Loucy (cell line): ENCODE data around the gene MICA.
"Not testable (repeated sequence)": the region's sequence is repeated elsewhere in the genome, so short reads cannot be mapped to it uniquely, and the experiment has no call there.

Source experiments
- H2AFZ ChIP-seq: fragments of 200-600 bp; sonication (generic); 2 replicates; pipeline ENCODE4 v1.6.0; 2016; ENCODE audit warnings: antibody characterized with exemption, mild to moderate bottlenecking, low read length, moderate library complexity
- H3F3A ChIP-seq: fragments of 200-600 bp; 2 replicates; pipeline ENCODE4 v1.6.0; 2016; ENCODE audit warnings: antibody characterized with exemption, low read depth, mild to moderate bottlenecking
- H3K27me3 ChIP-seq: fragments of 200-600 bp; sonication (generic); 2 replicates; pipeline ENCODE4 v1.6.1; 2014; ENCODE audit warnings: low read length, mild to moderate bottlenecking; ENCODE audit not compliant: insufficient read depth, poor library complexity, severe bottlenecking
- H3K36me3 ChIP-seq: fragments of 200-600 bp; sonication (generic); 2 replicates; pipeline ENCODE4 v1.6.1; 2016; ENCODE audit warnings: low read length; ENCODE audit not compliant: insufficient read depth
- H3K4me1 ChIP-seq: fragments of 200-600 bp; sonication (generic); 2 replicates; pipeline ENCODE4 v1.5.1; 2014; ENCODE audit warnings: low read length, mild to moderate bottlenecking; ENCODE audit not compliant: insufficient read depth, poor library complexity, severe bottlenecking
- H3K4me2 ChIP-seq: fragments of 200-600 bp; sonication (generic); 2 replicates; pipeline ENCODE4 v1.6.0; 2014; ENCODE audit warnings: antibody characterized with exemption, low read length, low read depth, mild to moderate bottlenecking; ENCODE audit not compliant: poor library complexity, severe bottlenecking
- H3K4me3 ChIP-seq: fragments of 200-600 bp; sonication (generic); 2 replicates; pipeline ENCODE4 v1.5.1; 2014; ENCODE audit warnings: low read length, mild to moderate bottlenecking, mixed read lengths; ENCODE audit not compliant: poor library complexity, severe bottlenecking
- H3K79me2 ChIP-seq: fragments of 200-600 bp; sonication (generic); 2 replicates; pipeline ENCODE4 v1.6.1; 2014; ENCODE audit warnings: low read length; ENCODE audit not compliant: insufficient read depth
- H3K9ac ChIP-seq: fragments of 200-600 bp; sonication (generic); 2 replicates; pipeline ENCODE4 v1.6.0; 2014; ENCODE audit warnings: mild to moderate bottlenecking, low read depth, low read length, moderate library complexity; ENCODE audit not compliant: poor library complexity, severe bottlenecking
- H3K9me2 ChIP-seq: fragments of 200-600 bp; sonication (generic); replicated peaks from 2 replicates; pipeline ENCODE4 v1.6.1; 2016; ENCODE audit warnings: low read depth, low read length, mixed read lengths
- H3K9me3 ChIP-seq: fragments of 200-600 bp; sonication (generic); 2 replicates; pipeline ENCODE4 v1.6.1; 2014; ENCODE audit warnings: mild to moderate bottlenecking, antibody characterized with exemption, low read length, low read depth; ENCODE audit not compliant: insufficient read depth
- H4K20me1 ChIP-seq: fragments of 200-600 bp; sonication (generic); 2 replicates; pipeline ENCODE4 v1.6.0; 2014; ENCODE audit warnings: antibody characterized with exemption, low read length, mild to moderate bottlenecking; ENCODE audit not compliant: insufficient read depth, poor library complexity, severe bottlenecking
- EZH2phosphoT487 ChIP-seq: fragments of 200-600 bp; IDR thresholded peaks from 2 replicates; pipeline ENCODE4 v1.6.1; 2018; ENCODE audit warnings: antibody characterized with exemption, mild to moderate bottlenecking, moderate library complexity, borderline replicate concordance
- TF ChIP-seq, protein P1 (sequence below): fragments of 200-600 bp; sonication (generic); conservative IDR thresholded peaks from 2 replicates; pipeline ENCODE4 v1.5.1; 2014; ENCODE audit warnings: mild to moderate bottlenecking, antibody characterized with exemption, low read length

Gene MICA

DNA sequence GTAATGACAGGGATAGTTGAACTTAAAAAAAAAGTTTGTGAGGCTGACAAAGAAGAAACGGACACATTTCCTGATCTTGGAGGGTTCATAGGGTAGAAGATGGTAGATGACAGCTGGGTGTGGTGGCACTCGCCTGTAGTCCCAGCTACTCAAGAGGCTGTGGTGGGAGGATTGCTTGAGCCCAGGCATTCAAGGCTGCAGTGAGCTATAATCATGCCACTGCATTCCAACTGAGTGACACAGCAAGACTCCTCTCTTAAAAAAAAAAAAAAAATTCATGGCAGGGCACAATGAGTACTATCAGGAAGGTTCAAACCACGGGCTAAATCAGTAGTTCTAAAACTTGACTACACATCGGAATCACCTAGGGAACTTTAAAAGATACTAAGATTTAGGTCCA lies 2.0 kb upstream of the MICA start:
- peak overlapping the region; percentile 80 for H3K4me3 ChIP-seq

DNA sequence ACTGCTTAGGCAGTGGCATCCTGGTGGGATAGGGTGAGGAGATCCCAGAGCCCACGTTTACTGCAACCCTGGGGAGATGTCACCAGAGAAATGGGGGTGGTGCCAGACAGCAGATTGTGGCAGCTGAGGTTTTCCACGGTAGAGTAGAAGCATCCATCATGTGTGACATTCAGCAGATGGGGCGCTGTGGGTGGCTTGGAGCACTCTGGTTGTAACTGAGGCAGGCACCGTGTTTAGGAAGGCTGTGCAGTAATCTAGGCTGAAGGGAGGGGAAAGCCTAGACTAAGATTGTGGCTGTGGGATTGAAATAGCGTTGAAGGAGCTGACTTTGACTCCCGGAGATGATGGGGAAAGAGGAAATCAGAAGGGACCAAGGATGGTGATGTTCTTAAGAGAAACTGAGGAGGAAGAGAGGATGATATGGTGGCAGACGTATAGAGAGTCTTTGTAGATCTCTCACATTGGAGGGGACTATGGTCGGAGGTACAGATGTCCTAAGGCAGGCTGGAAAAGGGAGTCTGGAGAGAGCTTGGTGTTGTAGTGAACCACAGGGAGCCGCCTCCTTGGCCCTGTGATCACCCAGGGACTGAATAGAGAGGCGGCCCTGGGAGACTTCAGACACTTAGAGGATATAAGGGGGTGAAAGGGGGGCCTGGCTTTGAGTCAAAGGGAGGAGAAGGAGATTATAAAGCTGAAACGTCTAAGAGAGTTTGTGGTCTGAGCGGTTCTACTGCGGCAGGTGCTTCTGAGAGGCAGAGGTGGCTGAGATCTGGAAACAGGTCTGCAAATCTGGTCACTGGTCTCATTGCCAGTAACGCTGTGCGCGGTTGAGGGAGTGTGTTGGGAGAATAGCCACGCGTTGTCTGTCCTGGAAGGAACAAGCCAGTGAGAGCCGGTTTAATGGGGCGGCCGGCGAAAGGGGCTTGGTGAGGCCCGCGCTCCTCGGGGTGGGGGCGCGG lies 792 bp upstream of the MICA start:
- peak overlapping the region; percentile 80 for H3K4me3 ChIP-seq
- 0 out of 2 replicates have a peak, but pooled peaks cover 7% of the 10 kb centered on the region for H3F3A ChIP-seq
- peaks cover 41% of the 10 kb centered on the region for H3K4me1 ChIP-seq
- peak overlapping the region; percentile 75 for H2AFZ ChIP-seq
- no peaks in the 10 kb centered on the region for H3K9me3 ChIP-seq
- H3K36me3 ChIP-seq: no peaks in the 10 kb centered on the region
- peak overlapping the region; percentile 88 for H3K9ac ChIP-seq
- H3K4me2 ChIP-seq: peak overlapping the region; percentile 88
- TF ChIP-seq, protein P1, sequence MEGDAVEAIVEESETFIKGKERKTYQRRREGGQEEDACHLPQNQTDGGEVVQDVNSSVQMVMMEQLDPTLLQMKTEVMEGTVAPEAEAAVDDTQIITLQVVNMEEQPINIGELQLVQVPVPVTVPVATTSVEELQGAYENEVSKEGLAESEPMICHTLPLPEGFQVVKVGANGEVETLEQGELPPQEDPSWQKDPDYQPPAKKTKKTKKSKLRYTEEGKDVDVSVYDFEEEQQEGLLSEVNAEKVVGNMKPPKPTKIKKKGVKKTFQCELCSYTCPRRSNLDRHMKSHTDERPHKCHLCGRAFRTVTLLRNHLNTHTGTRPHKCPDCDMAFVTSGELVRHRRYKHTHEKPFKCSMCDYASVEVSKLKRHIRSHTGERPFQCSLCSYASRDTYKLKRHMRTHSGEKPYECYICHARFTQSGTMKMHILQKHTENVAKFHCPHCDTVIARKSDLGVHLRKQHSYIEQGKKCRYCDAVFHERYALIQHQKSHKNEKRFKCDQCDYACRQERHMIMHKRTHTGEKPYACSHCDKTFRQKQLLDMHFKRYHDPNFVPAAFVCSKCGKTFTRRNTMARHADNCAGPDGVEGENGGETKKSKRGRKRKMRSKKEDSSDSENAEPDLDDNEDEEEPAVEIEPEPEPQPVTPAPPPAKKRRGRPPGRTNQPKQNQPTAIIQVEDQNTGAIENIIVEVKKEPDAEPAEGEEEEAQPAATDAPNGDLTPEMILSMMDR: peak; percentile 26; the same call in 1 of the 2 replicates
- TF ChIP-seq EZH2phosphoT487: no peak
- peaks cover 20% of the 10 kb centered on the region for H4K20me1 ChIP-seq
- H3K79me2 ChIP-seq: peaks cover 69% of the 10 kb centered on the region
- no peaks in the 10 kb centered on the region for H3K9me2 ChIP-seq
- no peaks in the 10 kb centered on the region for H3K27me3 ChIP-seq

More for the DNA sequence above, 2.0 kb upstream of the MICA start:
- TF ChIP-seq, protein P1: no peak
- TF ChIP-seq EZH2phosphoT487: no peak
- Histone ChIP-seq H3K9ac (peak overlapping the region; percentile 88), H3K4me2 (peak overlapping the region; percentile 88), H3K79me2 (peaks cover 61% of the 10 kb centered on the region), H3K36me3 (no peaks in the 10 kb centered on the region), H3F3A (0 out of 2 replicates have a peak, but pooled peaks cover 7% of the 10 kb centered on the region), H3K4me1 (peaks cover 46% of the 10 kb centered on the region), H2AFZ (no peak overlapping the region), H3K9me2 (no peaks in the 10 kb centered on the region), H3K9me3 (no peaks in the 10 kb centered on the region), H4K20me1 (peaks cover 18% of the 10 kb centered on the region), H3K27me3 (no peaks in the 10 kb centered on the region)

DNA sequence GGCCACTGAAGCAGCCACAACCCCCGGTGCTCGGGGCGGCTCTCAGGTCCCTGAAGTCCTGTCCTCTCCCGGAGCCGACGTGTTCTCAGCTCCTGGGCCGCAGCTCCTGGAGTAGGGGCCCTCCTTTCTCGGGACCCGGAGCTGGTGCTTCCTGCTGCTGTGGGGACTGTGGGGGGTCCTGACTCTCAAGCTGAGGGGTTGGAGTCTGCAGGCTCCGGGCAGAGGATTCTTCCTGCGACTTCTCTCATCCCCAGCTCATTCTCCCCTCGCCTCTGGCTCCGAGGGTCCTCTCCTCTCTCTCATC lies 618 bp downstream of the MICA start:
- H3K27me3 ChIP-seq, H3K9me2 ChIP-seq, H3K9me3 ChIP-seq, H3F3A ChIP-seq, H3K36me3 ChIP-seq, H2AFZ ChIP-seq: not testable (repeated sequence)
- H3K4me2 ChIP-seq: peak overlapping the region; percentile 88
- H3K4me3 ChIP-seq: peak overlapping the region; percentile 80
- peaks cover 81% of the 10 kb centered on the region for H3K79me2 ChIP-seq
- peaks cover 34% of the 10 kb centered on the region for H4K20me1 ChIP-seq
- H3K9ac ChIP-seq: peak overlapping the region; percentile 88
- H3K4me1 ChIP-seq: peaks cover 47% of the 10 kb centered on the region
